ACHN (cell line): ENCODE results near the gene NEK11.
"Not testable (repeated sequence)": the region's sequence is repeated elsewhere in the genome, so short reads cannot be mapped to it uniquely, and the experiment has no call there.

Source experiments
- DNase-seq: peaks from one replicate; pipeline ENCODE4 v3.0.0-alpha.2; 2015
- in situ Hi-C: cut with HindIII; loops from 2 replicates; pipeline ENCODE4 v1.10.0; 2017; ENCODE audit warnings: low sequenced_read_pairs, low pct_ligation_motif_present, low pct_unique_long_range_greater_than_20kb

Gene NEK11

DNA sequence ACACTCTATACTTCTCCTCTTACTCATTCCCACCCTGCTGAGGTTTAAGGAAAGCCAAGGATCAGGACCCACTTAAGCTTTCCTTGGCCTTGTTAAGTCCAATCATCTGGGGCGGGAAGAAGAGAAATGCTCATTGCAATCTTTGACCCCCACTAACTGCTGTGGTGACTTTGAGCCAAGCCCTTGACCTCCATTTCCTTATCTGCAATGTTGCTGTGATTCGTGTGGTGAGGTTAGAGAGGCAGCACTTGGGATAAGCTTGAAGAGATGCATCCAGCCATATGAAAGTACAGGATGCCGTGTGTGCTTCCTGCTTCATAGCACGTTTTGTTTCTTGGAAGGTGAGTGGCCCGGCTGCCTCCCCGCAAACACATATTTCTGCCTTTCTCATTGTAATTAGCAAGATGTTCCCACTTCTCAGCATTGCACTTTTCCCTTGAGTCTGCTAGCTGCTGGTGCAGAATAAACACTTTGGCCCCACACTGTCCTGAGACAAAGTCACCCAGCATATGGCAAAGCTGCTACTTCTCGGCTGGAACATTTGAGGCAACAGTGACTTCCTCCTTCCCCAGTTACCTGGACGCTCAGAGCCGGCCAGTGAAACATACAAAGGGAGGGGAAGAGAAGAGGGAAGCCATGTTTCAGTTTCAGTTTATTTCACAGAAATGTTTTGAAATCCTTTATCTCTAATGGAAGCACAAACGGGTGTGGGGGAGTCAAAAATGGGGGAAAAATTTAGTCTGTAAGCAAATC is 344.4 kb downstream of the NEK11 start:
- in situ Hi-C loops, result no loop called here
- no peak for DNase-seq

DNA sequence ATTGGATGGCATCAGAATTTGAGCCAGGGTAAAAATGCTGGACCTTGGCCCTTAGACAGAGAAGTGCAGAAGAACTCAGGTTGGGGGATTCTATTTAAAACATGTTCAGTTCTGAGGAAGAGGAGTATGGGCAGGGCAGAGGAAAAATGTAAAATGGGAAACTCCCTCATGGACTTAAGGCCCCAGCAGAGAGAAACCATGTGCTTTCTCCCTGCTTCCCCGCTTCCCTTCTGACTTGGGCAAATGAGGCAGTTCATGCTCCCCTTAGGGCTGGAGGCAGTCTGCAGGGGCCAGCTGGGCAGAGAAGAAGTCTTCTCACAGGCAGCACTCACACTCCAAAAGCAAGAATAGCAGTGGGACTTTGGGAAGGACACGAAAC is 345.0 kb downstream of the NEK11 start:
- no peak for DNase-seq
- in situ Hi-C loops, result no loop called here

- no peak for DNase-seq
- in situ Hi-C loops, result no loop called here
Measured at GRCh38 chr3:131374741-131375140, 348.1 kb downstream of the NEK11 start.

DNA sequence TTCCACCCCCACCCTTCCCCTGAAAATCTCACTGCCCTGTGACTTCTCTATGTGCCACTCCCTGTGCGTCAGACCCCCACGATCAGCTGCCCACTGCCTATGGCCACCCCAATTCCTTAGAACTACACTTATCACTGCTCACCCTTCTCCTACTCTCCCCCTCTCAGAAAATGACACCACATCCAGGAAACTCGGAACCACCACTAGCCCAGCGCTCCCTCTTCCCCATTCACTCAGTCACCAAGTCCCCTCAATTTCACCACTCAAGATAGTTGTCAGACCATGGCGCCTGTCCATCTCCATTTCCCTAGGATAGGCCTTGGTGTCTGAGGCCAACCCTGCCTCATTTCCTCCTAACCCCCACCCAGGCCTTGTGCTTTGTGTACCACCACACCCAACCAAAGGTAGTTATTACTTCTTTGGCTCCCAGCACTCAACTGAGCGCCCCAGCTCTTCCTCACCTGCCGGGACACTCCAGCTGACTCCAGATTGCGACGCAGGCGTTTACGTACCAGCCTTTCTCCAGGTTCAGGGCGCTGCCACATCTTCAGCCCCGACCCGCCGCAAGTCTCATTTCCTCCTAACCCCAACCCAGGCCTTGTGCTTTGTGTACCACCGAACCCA is 354.3 kb downstream of the NEK11 start:
- DNase-seq, in situ Hi-C loops: not testable (repeated sequence)

GRCh38 chr3:131381445-131382291 is 355.0 kb downstream of the NEK11 start, which contains the start of gene NUDT16:
TSS of gene NUDT16 (plus strand) at chr3:131381774. CDS start at chr3:131381805, 31 bp downstream.
- peak; percentile 97 for DNase-seq
- in situ Hi-C loops, result no loop called here

DNA sequence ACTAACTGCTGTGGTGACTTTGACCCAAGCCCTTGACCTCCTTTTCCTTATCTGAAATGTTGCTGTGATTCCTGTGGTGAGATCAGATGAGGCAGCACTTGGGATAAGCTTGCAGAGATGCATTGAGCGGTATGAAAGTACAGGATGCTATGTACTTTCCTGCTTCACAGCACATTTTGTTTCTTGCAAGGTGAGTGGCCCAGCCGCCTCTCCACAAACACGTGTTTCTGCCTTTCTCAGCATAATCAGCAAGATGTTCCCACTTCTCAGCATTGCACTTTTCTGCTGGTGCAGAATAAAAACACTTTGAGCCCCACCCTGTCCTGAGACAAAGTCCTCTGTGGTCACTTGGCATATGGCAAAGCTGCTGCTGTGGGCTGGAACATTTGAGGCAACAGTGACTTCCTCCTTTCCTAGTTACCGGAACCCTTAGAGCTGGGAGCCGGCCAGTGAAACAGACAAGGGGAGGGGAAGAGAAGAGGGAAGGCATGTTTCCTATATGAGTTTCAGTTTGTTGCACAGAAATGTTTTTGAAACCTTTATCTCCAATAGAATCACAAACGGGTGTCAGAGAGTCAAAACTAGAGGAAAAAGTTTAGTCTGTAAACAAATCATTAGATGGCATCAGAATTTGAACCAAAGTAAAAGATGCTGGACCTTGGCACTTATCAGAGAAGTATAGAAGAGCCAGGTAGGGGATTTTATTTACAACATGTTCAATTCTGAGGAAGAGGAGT is 359.9 kb downstream of the NEK11 start:
- in situ Hi-C loops, result no loop called here
- no peak for DNase-seq

DNA sequence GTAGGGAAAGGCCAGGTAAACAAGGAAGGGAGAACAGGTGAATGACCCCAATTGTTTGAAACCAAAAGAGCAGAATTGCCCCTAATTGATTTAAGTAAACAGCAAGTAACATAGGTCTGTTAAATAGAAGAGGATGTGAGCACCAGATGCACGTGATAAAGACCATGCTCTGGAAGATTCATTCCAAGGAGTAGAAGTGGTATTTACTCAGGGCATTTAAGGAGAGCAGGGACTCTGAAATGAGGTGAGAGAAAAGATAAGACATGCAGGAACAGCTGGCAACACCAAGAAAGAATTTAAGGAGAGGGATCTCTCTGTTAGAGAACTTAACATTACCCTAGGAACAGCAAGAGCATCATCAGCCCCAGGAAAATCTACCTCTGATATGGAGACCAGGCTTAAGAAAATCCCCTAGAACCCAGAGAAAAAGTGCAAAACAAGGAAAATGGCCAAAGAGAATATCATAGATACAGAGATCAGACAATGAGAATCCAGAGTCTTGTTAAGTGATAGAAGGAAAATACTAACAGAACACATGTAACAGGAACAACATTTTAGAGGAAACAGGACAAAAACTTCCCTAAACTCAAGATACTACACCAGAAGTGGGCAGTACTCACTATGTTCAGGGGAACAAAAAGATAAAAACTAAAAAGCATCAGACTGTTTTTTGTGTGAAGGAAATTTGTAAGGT is 361.3 kb downstream of the NEK11 start:
- in situ Hi-C loops, result no loop called here
- no peak for DNase-seq

- in situ Hi-C loops, result no loop called here
- no peak for DNase-seq
Measured at GRCh38 chr3:131388490-131388799, 361.8 kb downstream of the NEK11 start.

GRCh38 chr3:131390331-131390730 is 363.7 kb downstream of the NEK11 start:
- DNase-seq, result no peak
- in situ Hi-C loops, result no loop called here

DNA sequence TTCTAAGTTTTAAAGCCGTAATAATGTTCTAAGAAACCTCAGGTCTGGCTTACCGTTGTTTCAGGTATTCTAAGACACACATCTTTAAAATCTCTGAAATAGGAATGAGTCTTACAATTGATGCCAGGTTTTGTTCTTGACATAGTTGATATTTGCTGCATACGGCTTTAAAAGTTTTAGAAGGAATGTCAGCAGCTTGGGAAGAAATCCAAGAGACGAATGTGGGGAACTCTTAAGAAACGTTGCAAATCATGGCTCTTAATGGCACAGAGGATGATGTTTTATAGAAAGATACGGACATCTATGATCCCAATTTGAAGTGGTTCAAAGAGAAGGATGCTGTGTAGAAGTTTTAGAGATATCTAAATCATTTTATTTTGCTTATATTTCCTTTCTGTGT is 366.4 kb downstream of the NEK11 start:
- no peak for DNase-seq
- in situ Hi-C loops, result no loop called here

GRCh38 chr3:131393868-131394267 is 367.2 kb downstream of the NEK11 start:
- no peak for DNase-seq
- in situ Hi-C loops, result no loop called here

DNA sequence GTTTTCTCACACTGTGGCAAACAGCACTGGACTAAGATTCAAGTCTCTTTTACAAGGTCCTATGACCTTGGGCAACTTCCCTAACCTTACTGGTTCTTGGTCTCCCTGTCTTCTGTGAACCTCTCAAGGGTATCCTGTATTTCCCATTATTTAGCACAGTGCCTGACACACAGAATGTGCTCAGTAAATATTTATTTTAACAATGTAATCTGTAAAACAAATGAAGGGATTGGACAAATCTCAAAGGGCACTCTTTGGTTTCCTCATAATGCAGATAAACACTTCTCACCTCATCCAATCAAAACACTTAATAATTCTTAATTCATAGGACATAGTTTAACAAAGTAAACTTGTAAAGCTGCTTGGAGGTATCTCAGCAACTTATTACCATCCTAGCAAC is 367.7 kb downstream of the NEK11 start:
- in situ Hi-C loops, result no loop called here
- no peak for DNase-seq

- no peak for DNase-seq
- in situ Hi-C loops, result no loop called here
Measured at GRCh38 chr3:131396170-131396569, 369.5 kb downstream of the NEK11 start.

GRCh38 chr3:131397889-131398288 is 371.2 kb downstream of the NEK11 start:
- DNase-seq, result no peak
- in situ Hi-C loops, result no loop called here
